GM08714 (cell line): ENCODE measurements around the gene TMEM91.

Experiments
- H3K4me3 ChIP-seq: fragments of 200-500 bp; sonication (Bioruptor generic); 2 replicates; pipeline ENCODE4 v1.5.1; 2014; ENCODE audit warnings: mild to moderate bottlenecking, low read length, inconsistent platforms
- ZNF274 ChIP-seq: IDR thresholded peaks from 2 replicates; pipeline ENCODE4 v1.6.1; 2012; ENCODE audit warnings: mild to moderate bottlenecking, low read depth, low read length

Gene TMEM91

GRCh38 chr19:41376241-41376997 lies at the start of gene TMEM91:
TMEM91 (plus strand) TSS chr19:41376533; CDS start chr19:41378310, 1,777 bp downstream.
- no peak for TF ChIP-seq ZNF274
- peak within 1 kb of the TSS; percentile 47; the same call in 1 of the 2 replicates for H3K4me3 ChIP-seq

DNA sequence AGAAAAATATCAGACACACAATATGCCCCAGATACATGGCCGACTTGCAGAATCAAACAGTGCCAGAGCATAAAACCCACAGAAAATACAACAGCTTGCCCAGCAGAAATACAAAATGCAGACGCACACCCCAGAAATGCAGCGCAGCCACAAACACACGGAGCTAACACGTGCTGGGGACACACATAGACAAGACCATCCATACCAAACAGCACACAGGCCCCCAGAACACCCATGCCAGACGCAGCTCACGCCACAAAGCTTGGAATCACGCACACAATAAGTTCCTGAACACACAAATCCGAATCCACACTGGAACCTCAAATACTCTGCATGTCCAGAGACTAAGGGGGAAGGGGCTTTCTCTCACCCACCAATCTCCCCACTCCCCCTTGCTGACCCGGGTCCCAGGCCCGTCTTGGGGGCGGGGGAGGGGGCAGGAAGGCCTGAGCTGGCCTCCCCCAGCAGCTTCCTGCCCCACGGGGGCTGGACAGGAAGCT lies 49.2 kb upstream of the TMEM91 start:
- peak overlapping the region; percentile 74; the same call in 1 of the 2 replicates for H3K4me3 ChIP-seq
- no peak for TF ChIP-seq ZNF274

- peak overlapping the region; percentile 74; the same call in 1 of the 2 replicates for H3K4me3 ChIP-seq
- TF ChIP-seq ZNF274, result no peak
Measured at GRCh38 chr19:41327576-41328156, 48.7 kb upstream of the TMEM91 start.

GRCh38 chr19:41328157-41328841 lies 48.0 kb upstream of the TMEM91 start:
- no peak overlapping the region; the same call in 1 of the 2 replicates for H3K4me3 ChIP-seq
- no peak for TF ChIP-seq ZNF274

DNA sequence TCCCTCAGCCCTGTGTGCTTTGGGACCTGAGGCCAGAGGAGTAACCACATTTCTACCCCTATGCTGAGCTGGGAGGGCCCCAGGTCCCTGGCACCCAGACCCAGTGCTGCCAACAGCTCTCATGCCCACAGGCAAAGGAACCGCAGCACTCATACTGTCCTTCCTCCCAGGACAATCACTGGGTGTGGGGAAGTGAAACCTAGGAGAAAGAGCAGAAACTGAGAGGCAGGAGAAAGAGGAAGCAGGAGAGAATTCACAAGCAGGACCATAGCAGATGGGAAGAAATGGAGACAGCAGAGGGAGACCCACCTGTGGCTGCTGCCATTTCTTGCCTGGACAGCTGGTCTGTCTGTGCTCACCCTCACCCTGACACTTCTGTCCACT lies 47.5 kb upstream of the TMEM91 start:
- no peak for TF ChIP-seq ZNF274
- H3K4me3 ChIP-seq, result no peak overlapping the region; the same call in 1 of the 2 replicates

DNA sequence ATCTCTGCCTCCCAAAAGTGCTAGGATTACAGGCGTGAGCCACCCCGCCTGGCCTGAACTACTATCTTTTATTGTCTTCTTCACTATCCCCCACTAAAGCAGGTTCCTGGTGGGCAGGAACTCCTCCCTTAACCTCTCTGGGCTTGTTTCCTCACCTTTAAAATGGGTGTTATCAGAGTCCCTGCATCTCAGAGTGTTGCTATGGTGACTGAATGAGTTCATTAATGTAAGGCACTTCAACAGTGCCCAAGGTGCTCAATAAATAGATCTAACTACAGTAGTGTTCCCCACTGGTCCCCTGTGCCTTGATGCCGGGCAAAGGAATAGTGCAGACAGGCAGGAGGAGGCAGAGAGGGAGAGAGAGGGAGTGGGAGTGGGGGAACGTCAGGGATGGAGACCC lies 45.9 kb upstream of the TMEM91 start:
- H3K4me3 ChIP-seq, result no peak overlapping the region
- TF ChIP-seq ZNF274, result no peak

DNA sequence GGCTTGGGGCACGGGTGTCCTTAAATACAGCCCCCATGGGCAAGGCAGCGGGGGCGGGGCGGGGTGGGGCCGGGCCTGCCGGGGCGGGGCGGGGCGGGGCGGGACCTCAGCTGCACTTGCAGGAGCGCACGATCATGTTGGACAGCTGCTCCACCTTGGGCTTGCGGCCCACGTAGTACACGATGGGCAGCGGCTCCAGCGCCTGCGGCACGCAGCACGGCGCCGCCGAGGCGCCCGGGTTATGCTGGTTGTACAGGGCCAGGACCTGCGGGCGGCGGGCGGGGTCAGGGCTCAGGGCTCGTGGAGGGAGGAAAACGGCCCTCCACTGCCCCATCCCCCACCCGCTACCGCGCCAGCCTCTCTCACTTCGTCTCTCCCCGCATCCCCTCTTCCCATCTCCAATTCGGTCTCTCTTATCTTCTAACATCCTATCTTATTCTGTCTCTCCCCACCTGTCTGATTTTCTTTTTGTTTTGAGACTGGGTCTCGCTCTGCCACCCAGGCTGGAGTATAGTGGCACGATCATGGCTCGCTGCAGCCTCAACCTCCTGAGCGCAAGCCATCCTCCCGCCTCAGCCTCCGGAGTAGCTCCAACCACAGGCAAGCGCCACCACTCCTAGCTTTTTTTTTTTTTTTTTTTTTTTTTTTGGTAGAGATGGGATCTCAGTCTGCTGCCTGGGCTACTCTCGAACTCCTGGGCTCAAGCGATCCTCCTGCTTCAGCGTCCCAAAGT lies 45.2 kb upstream of the TMEM91 start:
- no peak for TF ChIP-seq ZNF274
- H3K4me3 ChIP-seq, result no peak overlapping the region

GRCh38 chr19:41332000-41332399 lies 44.3 kb upstream of the TMEM91 start:
- H3K4me3 ChIP-seq, result no peak overlapping the region
- TF ChIP-seq ZNF274, result no peak

GRCh38 chr19:41332468-41332867 lies 43.9 kb upstream of the TMEM91 start:
- H3K4me3 ChIP-seq, result no peak overlapping the region
- TF ChIP-seq ZNF274, result no peak

DNA sequence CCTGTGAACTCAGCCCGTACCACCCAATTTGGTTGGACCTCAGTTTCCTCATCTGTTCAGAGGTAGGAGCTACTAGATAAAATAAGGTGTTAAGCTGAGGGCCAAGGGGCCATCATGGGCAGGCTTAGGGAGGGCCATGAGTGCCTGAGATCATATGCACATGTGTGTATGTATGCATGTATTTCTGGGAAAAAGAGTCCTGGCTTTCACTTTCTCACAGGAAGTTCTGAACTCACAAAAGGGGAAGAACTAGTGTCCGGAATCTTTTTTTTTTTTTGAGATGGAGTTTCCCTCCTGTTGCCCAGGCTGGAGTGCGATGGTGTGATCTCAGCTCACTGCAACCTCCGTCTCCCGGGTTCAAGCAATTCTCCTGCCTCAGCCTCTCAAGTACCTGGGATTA lies 41.5 kb upstream of the TMEM91 start:
- H3K4me3 ChIP-seq, result no peak overlapping the region
- TF ChIP-seq ZNF274, result no peak

DNA sequence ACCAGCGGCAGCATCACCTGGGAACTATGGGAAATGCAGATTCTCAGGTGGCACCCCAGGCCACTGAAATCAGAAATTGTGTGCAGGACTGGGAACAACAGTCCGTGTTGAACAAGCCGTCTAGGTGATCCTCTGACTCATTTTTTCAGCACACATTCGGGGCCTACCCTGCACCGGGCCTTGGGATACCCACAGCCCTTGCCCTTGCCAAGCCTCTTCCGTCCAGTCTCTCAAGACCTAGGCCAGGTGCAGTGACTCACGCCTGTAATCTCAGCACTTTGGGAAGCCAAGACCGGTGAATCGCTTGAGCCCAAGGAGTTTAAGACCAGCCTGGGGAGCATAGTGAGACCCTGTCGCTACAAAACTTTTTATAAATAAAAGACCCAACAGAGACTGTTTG lies 40.9 kb upstream of the TMEM91 start:
- TF ChIP-seq ZNF274, result no peak
- H3K4me3 ChIP-seq, result no peak overlapping the region

GRCh38 chr19:41339936-41340335 lies 36.4 kb upstream of the TMEM91 start:
- TF ChIP-seq ZNF274, result no peak
- H3K4me3 ChIP-seq, result no peak overlapping the region

GRCh38 chr19:41341669-41342490 lies 34.5 kb upstream of the TMEM91 start:
- no peak overlapping the region for H3K4me3 ChIP-seq
- TF ChIP-seq ZNF274, result no peak
